Vagina (tissue), 2 donors: ENCODE measurements around the gene PPIP5K1. TPM values are rescaled to one million over a fixed set of nuclear protein-coding genes. Genes with fewer than 3 reads are reported as not detected.
"Not testable (repeated sequence)": the region's sequence is repeated elsewhere in the genome, so short reads cannot be mapped to it uniquely, and the experiment has no call there.

Experiments used
- DNase-seq, 2 donors: peaks; one replicate each; pipeline ENCODE4 v3.0.0-alpha.2; 2017; ENCODE audit errors: extremely low spot score in 2 of 2
- H3K27ac ChIP-seq: fragments of 200-600 bp; sonication (generic); one replicate; pipeline ENCODE4 v1.5.1; 2019
- H3K27me3 ChIP-seq: fragments of 200-600 bp; sonication (generic); one replicate; pipeline ENCODE4 v1.5.1; 2019
- H3K36me3 ChIP-seq, 2 donors: fragments of 200-600 bp; sonication (generic); one replicate each; pipeline ENCODE4 v1.5.1; 2017 to 2019
- H3K4me1 ChIP-seq: fragments of 200-600 bp; sonication (generic); one replicate; pipeline ENCODE4 v1.5.1; 2019
- H3K4me3 ChIP-seq, 2 donors: fragments of 200-600 bp; sonication (generic); 1 replicate in 1 of 2; 2 replicates in 1 of 2; pipeline ENCODE4 v1.5.1; 2016 to 2019
- H3K9me3 ChIP-seq: fragments of 200-600 bp; sonication (generic); one replicate; pipeline ENCODE4 v1.5.1; 2019
- CTCF ChIP-seq, 3 experiments: fragments of 450-650 bp in 2 of 3; fragments of 200-600 bp in 1 of 3; sonication (generic) in 1 of 3; IDR thresholded peaks; one replicate each; pipeline ENCODE4 v1.5.1; 2017 to 2019; ENCODE audit warnings: antibody characterized with exemption in 3 of 3, mild to moderate bottlenecking in 2 of 3, moderate library complexity in 2 of 3
- POLR2A ChIP-seq, 2 donors: fragments of 450-650 bp; IDR thresholded peaks; one replicate each; pipeline ENCODE4 v1.6.1; 2017; ENCODE audit warnings: antibody characterized with exemption in 2 of 2, mild to moderate bottlenecking in 2 of 2, moderate library complexity in 2 of 2
- POLR2AphosphoS5 ChIP-seq, 2 donors: sonication (generic); formaldehyde crosslinking; IDR thresholded peaks; one replicate each; pipeline ENCODE4 v1.9.0; 2017; ENCODE audit warnings: antibody characterized with exemption in 2 of 2, mild to moderate bottlenecking in 2 of 2, low read depth in 1 of 2; ENCODE audit not compliant: insufficient read depth in 1 of 2
- intact Hi-C: fragments of 100-400 bp; cut with DNase I; formaldehyde crosslinking; loops from one replicate; pipeline ENCODE4 v1.15.1; 2023
- total RNA-seq: library from RNA; depleted of rRNA; stranded (reverse); fragments of >200 nt; gene quantifications from one replicate; pipeline ENCODE4 v1.2.3, GENCODE V29; 2016

The PPIP5K1 gene
- total RNA-seq, 1 donor from 2014 or later: 46.4 TPM

- no peaks in the 10 kb centered on the region for H3K4me1 ChIP-seq
- no peaks in the 10 kb centered on the region for H3K27me3 ChIP-seq
- no peaks in the 10 kb centered on the region for H3K9me3 ChIP-seq
- H3K36me3 ChIP-seq: peaks cover 0 to 13% of the 10 kb centered on the region in 2 donors
- intact Hi-C loops: no loop called here
- no peak overlapping the region for H3K27ac ChIP-seq
- DNase-seq: no peak
- H3K4me3 ChIP-seq: no peak overlapping the region
- no peak for TF ChIP-seq CTCF (IDR thresholded peaks at IDR 0.05)
- TF ChIP-seq POLR2A (IDR thresholded peaks at IDR 0.05): no peak
- no peak for TF ChIP-seq POLR2AphosphoS5 (IDR thresholded peaks at IDR 0.05; ENCODE audit: insufficient read depth in 1 of 2, low read depth in 1 of 2)
These were observed 51.9 kb downstream of the PPIP5K1 start for GRCh38 chr15:43538091-43538490.

- peaks cover 8% of the 10 kb centered on the region for H3K4me1 ChIP-seq
- no peak overlapping the region for H3K4me3 ChIP-seq
- DNase-seq: no peak
- intact Hi-C loops: no loop called here
- no peak overlapping the region for H3K27ac ChIP-seq
- no peak for TF ChIP-seq CTCF (IDR thresholded peaks at IDR 0.05)
- TF ChIP-seq POLR2A (IDR thresholded peaks at IDR 0.05): no peak
- no peaks in the 10 kb centered on the region for H3K9me3 ChIP-seq
- no peaks in the 10 kb centered on the region for H3K27me3 ChIP-seq
- H3K36me3 ChIP-seq: peaks cover 0 to 13% of the 10 kb centered on the region in 2 donors
These were observed 55.1 kb downstream of the PPIP5K1 start for GRCh38 chr15:43534897-43535296.

GRCh38 chr15:43532826-43533225 lies 57.2 kb downstream of the PPIP5K1 start:
- H3K27me3 ChIP-seq, DNase-seq, H3K9me3 ChIP-seq, H3K4me1 ChIP-seq, intact Hi-C loops, H3K4me3 ChIP-seq, H3K27ac ChIP-seq: not testable (repeated sequence)
- peaks cover 0 to 10% of the 10 kb centered on the region in 2 donors for H3K36me3 ChIP-seq

GRCh38 chr15:43531018-43531670 lies 58.9 kb downstream of the PPIP5K1 start:
- Histone ChIP-seq H3K27me3 (no peaks in the 10 kb centered on the region), H3K4me3 (no peak overlapping the region), H3K27ac (peak overlapping the region; percentile 32), H3K36me3 (peaks cover 0 to 10% of the 10 kb centered on the region in 2 donors), H3K4me1 (peaks cover 8% of the 10 kb centered on the region), H3K9me3 (no peaks in the 10 kb centered on the region)
- intact Hi-C loops: no loop called here
- no peak for TF ChIP-seq POLR2AphosphoS5 (IDR thresholded peaks at IDR 0.05; ENCODE audit: insufficient read depth in 1 of 2, low read depth in 1 of 2)
- TF ChIP-seq POLR2A (IDR thresholded peaks at IDR 0.05): no peak
- TF ChIP-seq CTCF (IDR thresholded peaks at IDR 0.05): no peak
- no peak for DNase-seq

- no peaks in the 10 kb centered on the region for H3K27me3 ChIP-seq
- H3K4me3 ChIP-seq: no peak overlapping the region
- intact Hi-C loops: no loop called here
- peaks cover 0 to 10% of the 10 kb centered on the region in 2 donors for H3K36me3 ChIP-seq
- H3K9me3 ChIP-seq: no peaks in the 10 kb centered on the region
- no peak overlapping the region for H3K27ac ChIP-seq
- DNase-seq: no peak
- TF ChIP-seq POLR2AphosphoS5 (IDR thresholded peaks at IDR 0.05; ENCODE audit: insufficient read depth in 1 of 2, low read depth in 1 of 2) (no peak), CTCF (IDR thresholded peaks at IDR 0.05) (no peak), POLR2A (IDR thresholded peaks at IDR 0.05) (no peak)
- peaks cover 8% of the 10 kb centered on the region for H3K4me1 ChIP-seq
These were observed 60.2 kb downstream of the PPIP5K1 start for GRCh38 chr15:43529587-43530345.
